HepG2 (cell line): ENCODE measurements around the gene CDX2. TPM values are rescaled to one million over a fixed set of nuclear protein-coding genes. Genes with fewer than 3 reads are reported as not detected.
A peak's percentile ranks its signal among the peaks of the same experiment; 100 is the strongest.

Experiments
- CBFB ChIP-seq: sonication (generic); formaldehyde crosslinking; IDR thresholded peaks from 2 replicates; pipeline ENCODE4 v1.4.0; 2020; ENCODE audit warnings: missing genetic modification reagents
- CSRNP2 ChIP-seq: sonication (generic); formaldehyde crosslinking; conservative IDR thresholded peaks from 2 replicates; pipeline ENCODE4 v1.8.0; 2022; ENCODE audit warnings: low read depth, missing genetic modification reagents
- DR1 ChIP-seq: sonication (generic); formaldehyde crosslinking; IDR thresholded peaks from 2 replicates; pipeline ENCODE4 v1.8.0; 2021; ENCODE audit warnings: mild to moderate bottlenecking, missing genetic modification reagents, inconsistent platforms
- ELF4 ChIP-seq: sonication (generic); formaldehyde crosslinking; IDR thresholded peaks from 2 replicates; pipeline ENCODE4 v1.5.0; 2020; ENCODE audit warnings: missing genetic modification reagents, mild to moderate bottlenecking, moderate library complexity, borderline replicate concordance
- TOPORS ChIP-seq: sonication (generic); formaldehyde crosslinking; IDR thresholded peaks from 2 replicates; pipeline ENCODE4 v1.8.0; 2023; ENCODE audit warnings: mild to moderate bottlenecking, missing genetic modification reagents
- U2AF1 ChIP-seq: fragments of 200-400 bp; formaldehyde crosslinking; optimal IDR thresholded peaks from 2 replicates; pipeline ENCODE3; 2017; ENCODE audit warnings: mild to moderate bottlenecking, low read depth, low read length
- ZFP91 ChIP-seq: sonication (generic); formaldehyde crosslinking; IDR thresholded peaks from 2 replicates; pipeline ENCODE4 v1.9.0; 2022; ENCODE audit warnings: missing genetic modification reagents, mild to moderate bottlenecking, borderline replicate concordance
- ZNF549 ChIP-seq: sonication (generic); formaldehyde crosslinking; IDR thresholded peaks from 2 replicates; pipeline ENCODE4 v1.5.0; 2020; ENCODE audit warnings: missing genetic modification reagents
- ZNF737 ChIP-seq: sonication (generic); formaldehyde crosslinking; IDR thresholded peaks from 2 replicates; pipeline ENCODE4 v1.5.0; 2020; ENCODE audit warnings: missing genetic modification reagents, mild to moderate bottlenecking, borderline replicate concordance
- ZNF792 ChIP-seq: IDR thresholded peaks from 2 replicates; pipeline ENCODE4 v1.6.1; 2016
- polyA plus RNA-seq, 8 experiments: library from polyadenylated mRNA; depleted of rRNA in 3 of 8; stranded (reverse) in 7 of 8; unstranded in 1 of 8; fragments of >200 nt; fragmentation: Illumina TruSeq in 4 of 8; extraction: Trizol in 4 of 8; gene quantifications; 2 replicates each; pipeline versions ENCODE4 v1.2.1 to v1.2.3, GENCODE V29; 2011 to 2016; ENCODE audit warnings: low read depth in 4 of 8, missing spikeins in 1 of 8, mixed read lengths in 1 of 8; ENCODE audit not compliant: insufficient read depth in 1 of 8
- total RNA-seq, 5 experiments: library from RNA; depleted of rRNA; stranded (reverse); fragments of >200 nt; fragmentation: Illumina TruSeq; extraction: Trizol; gene quantifications; 2 replicates each; pipeline ENCODE4 v1.2.3, GENCODE V29; 2016; ENCODE audit warnings: low read depth in 1 of 5
- TF ChIP-seq, protein P1 (sequence below): sonication (generic); formaldehyde crosslinking; IDR thresholded peaks from 2 replicates; pipeline ENCODE4 v1.4.0; 2020; ENCODE audit warnings: missing genetic modification reagents, mild to moderate bottlenecking, borderline replicate concordance
- TF ChIP-seq, protein P2 (sequence below): sonication (generic); formaldehyde crosslinking; conservative IDR thresholded peaks from 2 replicates; pipeline ENCODE4 v1.4.0; 2020; ENCODE audit warnings: mild to moderate bottlenecking, missing genetic modification reagents, moderate library complexity
- TF ChIP-seq, protein P3 (sequence below): fragments of 450-650 bp; IDR thresholded peaks from 2 replicates; pipeline ENCODE4 v1.6.1; 2016
- TF ChIP-seq, protein P4 (sequence below): sonication (generic); formaldehyde crosslinking; IDR thresholded peaks from 2 replicates; pipeline ENCODE4 v1.5.0; 2020; ENCODE audit warnings: mild to moderate bottlenecking, missing genetic modification reagents

Gene CDX2
- total and polyA plus RNA-seq, 2 of the 13 experiments (the other 11 are each of a cell fraction or from before 2014, with no cell fraction given) = 0.04 TPM; not detected in 1

DNA sequence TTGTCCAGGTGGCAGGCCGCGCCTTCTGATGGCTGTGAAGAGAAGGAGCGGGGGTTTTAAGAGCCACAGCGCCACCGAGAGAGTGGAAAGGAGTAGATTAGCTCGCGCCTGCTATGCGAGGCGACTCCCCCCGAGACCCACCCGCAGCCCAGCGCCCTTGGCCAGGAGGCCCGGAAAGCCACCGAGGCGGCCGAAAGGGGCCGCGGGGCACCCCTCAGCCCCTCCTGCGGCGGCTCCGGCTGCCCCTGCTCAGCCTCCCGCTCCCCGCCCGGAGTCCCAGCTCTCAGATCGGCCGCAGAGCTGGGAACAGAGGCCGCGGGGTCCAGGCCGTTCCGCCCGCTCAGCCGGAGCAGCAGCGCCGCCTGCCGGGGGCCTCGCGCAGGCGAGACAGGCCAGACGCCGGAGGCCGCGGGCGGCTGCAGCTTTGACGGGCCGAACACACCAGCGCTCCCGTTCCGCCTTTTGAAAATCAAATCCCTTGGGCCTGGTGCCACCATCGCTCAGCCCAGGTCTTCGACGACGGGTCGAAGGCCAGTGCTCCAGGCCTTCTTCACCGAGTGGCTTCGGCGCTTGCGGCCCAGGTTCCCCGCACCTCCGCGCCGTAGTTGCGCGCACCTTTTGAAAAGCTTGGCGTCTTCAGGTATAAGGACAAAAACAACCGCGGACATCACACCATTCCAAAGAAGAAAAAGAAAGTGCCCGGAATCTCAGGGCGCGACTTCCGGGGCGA, 15.3 kb downstream of the CDX2 start (continued):
- TF ChIP-seq, protein P1, sequence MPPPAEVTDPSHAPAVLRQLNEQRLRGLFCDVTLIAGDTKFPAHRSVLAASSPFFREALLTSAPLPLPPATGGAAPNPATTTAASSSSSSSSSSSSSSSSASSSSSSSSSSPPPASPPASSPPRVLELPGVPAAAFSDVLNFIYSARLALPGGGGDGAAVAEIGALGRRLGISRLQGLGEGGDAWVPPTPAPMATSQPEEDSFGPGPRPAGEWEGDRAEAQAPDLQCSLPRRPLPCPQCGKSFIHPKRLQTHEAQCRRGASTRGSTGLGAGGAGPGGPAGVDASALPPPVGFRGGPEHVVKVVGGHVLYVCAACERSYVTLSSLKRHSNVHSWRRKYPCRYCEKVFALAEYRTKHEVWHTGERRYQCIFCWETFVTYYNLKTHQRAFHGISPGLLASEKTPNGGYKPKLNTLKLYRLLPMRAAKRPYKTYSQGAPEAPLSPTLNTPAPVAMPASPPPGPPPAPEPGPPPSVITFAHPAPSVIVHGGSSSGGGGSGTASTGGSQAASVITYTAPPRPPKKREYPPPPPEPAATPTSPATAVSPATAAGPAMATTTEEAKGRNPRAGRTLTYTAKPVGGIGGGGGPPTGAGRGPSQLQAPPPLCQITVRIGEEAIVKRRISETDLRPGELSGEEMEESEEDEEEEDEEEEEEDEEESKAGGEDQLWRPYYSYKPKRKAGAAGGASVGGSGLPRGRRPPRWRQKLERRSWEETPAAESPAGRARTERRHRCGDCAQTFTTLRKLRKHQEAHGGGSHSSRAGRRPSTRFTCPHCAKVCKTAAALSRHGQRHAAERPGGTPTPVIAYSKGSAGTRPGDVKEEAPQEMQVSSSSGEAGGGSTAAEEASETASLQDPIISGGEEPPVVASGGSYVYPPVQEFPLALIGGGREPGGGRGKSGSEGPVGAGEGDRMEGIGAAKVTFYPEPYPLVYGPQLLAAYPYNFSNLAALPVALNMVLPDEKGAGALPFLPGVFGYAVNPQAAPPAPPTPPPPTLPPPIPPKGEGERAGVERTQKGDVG = no peak
- TF ChIP-seq ZNF549 (CRISPR knock-in tag) (no peak), ZNF792 (CRISPR knock-in tag) (no peak), CSRNP2 (no peak), DR1 (CRISPR knock-in tag) (no peak), TOPORS (CRISPR knock-in tag) (no peak), ZFP91 (CRISPR knock-in tag) (0 out of 2 replicates have a peak, but pooled peaks have one; percentile 19), ZNF737 (CRISPR knock-in tag) (no peak), U2AF1 (no peak), CBFB (no peak), ELF4 (no peak)
- TF ChIP-seq, protein P2, sequence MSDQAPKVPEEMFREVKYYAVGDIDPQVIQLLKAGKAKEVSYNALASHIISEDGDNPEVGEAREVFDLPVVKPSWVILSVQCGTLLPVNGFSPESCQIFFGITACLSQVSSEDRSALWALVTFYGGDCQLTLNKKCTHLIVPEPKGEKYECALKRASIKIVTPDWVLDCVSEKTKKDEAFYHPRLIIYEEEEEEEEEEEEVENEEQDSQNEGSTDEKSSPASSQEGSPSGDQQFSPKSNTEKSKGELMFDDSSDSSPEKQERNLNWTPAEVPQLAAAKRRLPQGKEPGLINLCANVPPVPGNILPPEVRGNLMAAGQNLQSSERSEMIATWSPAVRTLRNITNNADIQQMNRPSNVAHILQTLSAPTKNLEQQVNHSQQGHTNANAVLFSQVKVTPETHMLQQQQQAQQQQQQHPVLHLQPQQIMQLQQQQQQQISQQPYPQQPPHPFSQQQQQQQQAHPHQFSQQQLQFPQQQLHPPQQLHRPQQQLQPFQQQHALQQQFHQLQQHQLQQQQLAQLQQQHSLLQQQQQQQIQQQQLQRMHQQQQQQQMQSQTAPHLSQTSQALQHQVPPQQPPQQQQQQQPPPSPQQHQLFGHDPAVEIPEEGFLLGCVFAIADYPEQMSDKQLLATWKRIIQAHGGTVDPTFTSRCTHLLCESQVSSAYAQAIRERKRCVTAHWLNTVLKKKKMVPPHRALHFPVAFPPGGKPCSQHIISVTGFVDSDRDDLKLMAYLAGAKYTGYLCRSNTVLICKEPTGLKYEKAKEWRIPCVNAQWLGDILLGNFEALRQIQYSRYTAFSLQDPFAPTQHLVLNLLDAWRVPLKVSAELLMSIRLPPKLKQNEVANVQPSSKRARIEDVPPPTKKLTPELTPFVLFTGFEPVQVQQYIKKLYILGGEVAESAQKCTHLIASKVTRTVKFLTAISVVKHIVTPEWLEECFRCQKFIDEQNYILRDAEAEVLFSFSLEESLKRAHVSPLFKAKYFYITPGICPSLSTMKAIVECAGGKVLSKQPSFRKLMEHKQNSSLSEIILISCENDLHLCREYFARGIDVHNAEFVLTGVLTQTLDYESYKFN (CRISPR knock-in tag) = no peak
- TF ChIP-seq, protein P3, sequence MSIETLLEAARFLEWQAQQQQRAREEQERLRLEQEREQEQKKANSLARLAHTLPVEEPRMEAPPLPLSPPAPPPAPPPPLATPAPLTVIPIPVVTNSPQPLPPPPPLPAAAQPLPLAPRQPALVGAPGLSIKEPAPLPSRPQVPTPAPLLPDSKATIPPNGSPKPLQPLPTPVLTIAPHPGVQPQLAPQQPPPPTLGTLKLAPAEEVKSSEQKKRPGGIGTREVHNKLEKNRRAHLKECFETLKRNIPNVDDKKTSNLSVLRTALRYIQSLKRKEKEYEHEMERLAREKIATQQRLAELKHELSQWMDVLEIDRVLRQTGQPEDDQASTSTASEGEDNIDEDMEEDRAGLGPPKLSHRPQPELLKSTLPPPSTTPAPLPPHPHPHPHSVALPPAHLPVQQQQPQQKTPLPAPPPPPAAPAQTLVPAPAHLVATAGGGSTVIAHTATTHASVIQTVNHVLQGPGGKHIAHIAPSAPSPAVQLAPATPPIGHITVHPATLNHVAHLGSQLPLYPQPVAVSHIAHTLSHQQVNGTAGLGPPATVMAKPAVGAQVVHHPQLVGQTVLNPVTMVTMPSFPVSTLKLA = no peak
- TF ChIP-seq, protein P4, sequence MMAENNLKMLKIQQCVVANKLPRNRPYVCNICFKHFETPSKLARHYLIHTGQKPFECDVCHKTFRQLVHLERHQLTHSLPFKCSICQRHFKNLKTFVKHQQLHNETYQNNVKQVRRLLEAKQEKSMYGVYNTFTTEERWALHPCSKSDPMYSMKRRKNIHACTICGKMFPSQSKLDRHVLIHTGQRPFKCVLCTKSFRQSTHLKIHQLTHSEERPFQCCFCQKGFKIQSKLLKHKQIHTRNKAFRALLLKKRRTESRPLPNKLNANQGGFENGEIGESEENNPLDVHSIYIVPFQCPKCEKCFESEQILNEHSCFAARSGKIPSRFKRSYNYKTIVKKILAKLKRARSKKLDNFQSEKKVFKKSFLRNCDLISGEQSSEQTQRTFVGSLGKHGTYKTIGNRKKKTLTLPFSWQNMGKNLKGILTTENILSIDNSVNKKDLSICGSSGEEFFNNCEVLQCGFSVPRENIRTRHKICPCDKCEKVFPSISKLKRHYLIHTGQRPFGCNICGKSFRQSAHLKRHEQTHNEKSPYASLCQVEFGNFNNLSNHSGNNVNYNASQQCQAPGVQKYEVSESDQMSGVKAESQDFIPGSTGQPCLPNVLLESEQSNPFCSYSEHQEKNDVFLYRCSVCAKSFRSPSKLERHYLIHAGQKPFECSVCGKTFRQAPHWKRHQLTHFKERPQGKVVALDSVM = peak; percentile 61
